ENCODE data around the gene FNDC3B.

Gene FNDC3B

GRCh38 chr3:172309059-172309458, 269.7 kb downstream of the FNDC3B start:
- no peak for DNase-seq (ENCODE audit: low read depth in 3 of 3)

DNA sequence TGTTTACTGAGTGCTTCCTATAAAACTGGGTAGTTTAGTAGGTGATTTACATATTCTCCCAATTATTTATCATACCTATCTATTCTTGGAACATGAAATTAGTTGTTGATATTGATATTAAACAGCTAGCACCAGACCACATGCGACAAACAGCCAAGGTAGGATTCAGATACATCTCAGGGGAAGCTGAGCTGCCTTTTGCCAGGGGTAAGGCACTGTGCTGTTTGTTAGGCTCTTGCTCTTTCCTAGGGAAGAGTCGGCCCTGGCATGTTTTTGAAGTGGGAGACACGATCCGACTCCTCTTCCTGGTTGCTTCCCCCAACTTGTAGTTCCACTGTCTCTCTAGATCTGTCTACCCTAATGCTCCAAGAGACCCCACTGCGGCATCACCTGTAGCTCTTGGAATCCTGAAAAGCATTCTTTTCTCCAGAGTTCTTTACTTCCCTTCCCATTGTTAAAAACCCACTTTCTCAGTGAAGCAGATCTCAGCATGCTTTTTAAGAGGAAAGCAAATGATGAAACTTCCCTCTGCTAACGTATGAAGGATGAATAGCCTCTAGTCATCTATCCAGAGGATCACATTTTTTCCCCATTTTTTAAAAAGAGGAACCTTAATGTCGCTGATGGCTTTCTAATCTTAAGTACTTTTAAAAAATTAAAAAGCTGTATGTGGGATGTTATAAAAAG, 270.5 kb downstream of the FNDC3B start:
- DNase-seq (ENCODE audit: low read depth in 3 of 3): no peak

GRCh38 chr3:172310428-172310760, 271.0 kb downstream of the FNDC3B start:
- DNase-seq (ENCODE audit: low read depth in 3 of 3): no peak

- DNase-seq (ENCODE audit: low read depth in 3 of 3): no peak
Observed at GRCh38 chr3:172311217-172311616, 271.8 kb downstream of the FNDC3B start.

DNA sequence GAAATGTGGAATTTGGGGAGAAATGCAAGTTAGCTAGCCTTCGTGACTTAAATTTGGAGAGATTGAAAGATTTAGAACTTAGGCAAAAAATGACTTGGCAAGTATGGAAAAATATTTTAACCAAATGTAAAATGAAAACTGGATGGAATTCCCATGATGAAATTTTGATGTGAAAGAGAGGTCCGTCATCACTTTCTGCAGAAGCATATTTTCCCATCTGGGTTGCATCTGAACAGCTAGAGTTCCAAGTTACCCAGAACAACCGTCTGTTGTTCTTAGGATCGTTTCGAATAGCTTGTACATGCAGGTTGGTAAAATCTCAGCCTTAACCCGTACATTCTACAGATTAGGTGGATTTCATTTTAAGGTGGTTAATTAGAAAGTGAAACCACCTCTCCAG, 272.6 kb downstream of the FNDC3B start:
- DNase-seq (ENCODE audit: low read depth in 3 of 3): no peak

GRCh38 chr3:172312711-172313110, 273.3 kb downstream of the FNDC3B start:
- DNase-seq (ENCODE audit: low read depth in 3 of 3): no peak

DNA sequence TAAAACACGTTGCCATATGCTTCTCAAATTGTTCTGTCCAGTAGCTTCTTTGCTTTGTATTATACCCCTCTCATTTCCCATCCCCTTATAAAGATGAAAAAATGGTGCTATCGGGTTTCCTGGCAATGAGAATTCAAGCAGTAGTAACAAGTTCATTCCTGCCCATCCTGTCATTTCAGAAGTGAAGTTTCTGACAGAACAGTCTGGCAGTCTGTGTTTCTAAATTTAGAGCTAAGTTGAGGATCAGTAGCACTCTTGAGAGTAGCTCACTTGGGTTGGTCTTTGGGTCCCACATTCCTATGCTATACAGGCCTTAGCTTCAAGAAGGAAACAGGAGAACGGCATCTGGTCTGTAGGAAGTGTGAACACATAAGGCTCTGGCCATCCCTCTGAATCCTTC, 274.3 kb downstream of the FNDC3B start:
- no peak for DNase-seq (ENCODE audit: low read depth in 3 of 3)

- DNase-seq (ENCODE audit: low read depth in 3 of 3): no peak
Observed at GRCh38 chr3:172314591-172315160, 275.3 kb downstream of the FNDC3B start.

DNA sequence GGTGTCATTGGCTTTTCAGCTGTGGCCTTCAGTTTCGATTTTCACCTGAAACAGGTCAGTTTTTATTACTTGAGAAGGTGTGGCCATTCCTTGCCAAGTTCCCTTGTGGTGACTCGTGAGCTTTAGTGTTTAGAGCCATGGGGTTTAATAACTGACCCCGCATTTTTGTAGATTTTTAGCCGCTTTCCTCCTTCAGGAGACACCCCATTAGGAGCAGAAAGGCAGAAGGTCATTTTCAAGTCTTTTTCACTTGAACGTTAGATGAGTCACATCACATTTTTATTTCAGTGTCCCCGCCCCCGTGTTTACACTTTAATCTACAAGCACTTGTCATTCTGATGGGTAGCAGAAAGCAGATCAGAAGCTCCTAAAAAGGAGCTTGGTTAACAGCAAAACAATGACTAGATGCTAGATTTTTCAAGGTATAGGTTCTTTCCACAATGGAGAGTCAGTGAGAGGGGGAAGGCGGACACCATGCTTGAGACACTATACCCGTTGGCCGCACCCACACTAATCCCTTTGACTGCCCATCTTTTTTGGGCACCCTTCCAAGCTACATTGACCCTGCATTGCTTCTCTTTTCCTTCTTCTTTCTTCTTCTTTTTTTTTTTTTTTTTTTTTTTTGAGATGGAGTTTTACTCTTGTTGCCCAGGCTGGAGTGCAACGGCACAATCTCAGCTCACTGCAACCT, 276.2 kb downstream of the FNDC3B start:
- no peak for DNase-seq (ENCODE audit: low read depth in 3 of 3)

DNA sequence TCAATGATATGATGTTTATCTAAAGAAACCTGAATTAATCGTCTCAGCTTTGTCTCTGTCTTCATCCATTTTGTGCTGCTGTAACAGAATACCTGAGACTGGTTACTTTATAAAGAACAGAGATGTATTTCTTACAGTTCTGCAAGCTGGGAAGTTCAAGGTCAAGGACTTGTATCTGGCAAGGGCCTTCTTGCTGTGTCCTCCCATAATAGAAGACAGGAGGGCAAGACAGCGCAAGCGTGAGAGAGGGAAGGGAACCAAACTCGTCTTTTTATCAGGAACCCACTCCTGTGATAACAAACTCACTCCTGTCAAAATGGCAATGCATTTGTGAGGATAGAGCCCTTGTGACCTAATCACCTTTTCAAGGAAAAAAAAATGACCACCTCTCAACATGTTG, 277.4 kb downstream of the FNDC3B start:
- DNase-seq (ENCODE audit: low read depth in 3 of 3): no peak

DNA sequence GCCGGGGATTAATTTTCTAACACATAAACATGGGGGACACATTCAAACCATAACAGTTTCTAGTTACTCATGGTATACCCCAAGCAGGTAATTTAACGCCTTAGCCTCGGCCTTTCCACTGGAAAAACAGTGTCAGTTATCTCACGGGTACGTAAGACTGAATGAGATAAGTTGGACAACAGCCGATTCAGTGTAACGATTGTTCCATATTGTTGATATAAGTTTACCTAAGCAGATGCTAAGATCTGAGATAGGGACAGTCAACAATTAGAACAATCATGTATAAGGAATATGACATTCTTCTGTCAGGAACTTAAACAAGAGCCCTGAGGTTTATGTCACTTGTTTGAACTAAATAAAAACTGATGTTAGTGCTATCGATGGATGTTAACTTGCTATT, 278.1 kb downstream of the FNDC3B start:
- DNase-seq (ENCODE audit: low read depth in 3 of 3): no peak

- no peak for DNase-seq (ENCODE audit: low read depth in 3 of 3)
Observed at GRCh38 chr3:172317984-172318383, 278.6 kb downstream of the FNDC3B start.

DNA sequence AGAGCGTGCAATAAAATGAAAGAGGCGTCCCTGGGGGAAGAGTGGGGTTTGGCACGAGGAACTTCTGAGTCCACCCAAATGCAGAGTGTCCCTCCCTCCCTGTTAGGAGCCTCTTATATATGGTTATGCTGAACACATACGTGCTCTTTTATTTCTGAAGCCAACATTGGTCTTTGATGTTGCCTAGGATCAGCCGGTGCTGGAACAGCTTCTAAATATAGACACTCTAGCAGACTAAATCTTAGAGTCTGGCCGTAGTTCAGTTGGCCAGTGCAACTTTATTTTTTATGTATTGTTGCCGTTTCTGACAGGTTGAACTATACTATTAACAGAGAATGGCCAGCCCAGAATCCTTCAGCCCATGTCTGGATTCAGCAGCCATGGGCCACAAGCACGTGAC, 280.2 kb downstream of the FNDC3B start:
- DNase-seq (ENCODE audit: low read depth in 3 of 3): no peak

DNA sequence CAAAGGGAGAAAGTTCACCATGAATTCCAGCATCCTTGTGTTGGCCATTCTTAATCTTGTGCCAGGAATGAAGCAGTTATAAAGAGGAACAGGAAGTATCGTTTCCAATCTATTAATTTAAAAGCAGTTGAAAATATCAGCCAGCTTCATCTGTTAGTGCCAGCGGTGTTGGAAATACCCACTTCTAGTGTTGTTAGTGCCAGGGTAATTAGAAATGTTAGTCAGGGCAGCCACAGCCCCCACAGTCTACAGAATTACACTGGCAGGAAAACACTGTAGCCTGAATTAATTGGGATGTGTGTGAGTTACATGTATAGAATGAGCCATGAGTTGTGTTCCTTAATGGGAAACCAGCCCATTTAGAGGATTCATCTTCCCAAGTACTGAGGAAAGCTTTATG, 281.1 kb downstream of the FNDC3B start:
- no peak for DNase-seq (ENCODE audit: low read depth in 3 of 3)

- no peak for DNase-seq (ENCODE audit: low read depth in 3 of 3)
Observed at GRCh38 chr3:172321035-172321434, 281.7 kb downstream of the FNDC3B start.

DNA sequence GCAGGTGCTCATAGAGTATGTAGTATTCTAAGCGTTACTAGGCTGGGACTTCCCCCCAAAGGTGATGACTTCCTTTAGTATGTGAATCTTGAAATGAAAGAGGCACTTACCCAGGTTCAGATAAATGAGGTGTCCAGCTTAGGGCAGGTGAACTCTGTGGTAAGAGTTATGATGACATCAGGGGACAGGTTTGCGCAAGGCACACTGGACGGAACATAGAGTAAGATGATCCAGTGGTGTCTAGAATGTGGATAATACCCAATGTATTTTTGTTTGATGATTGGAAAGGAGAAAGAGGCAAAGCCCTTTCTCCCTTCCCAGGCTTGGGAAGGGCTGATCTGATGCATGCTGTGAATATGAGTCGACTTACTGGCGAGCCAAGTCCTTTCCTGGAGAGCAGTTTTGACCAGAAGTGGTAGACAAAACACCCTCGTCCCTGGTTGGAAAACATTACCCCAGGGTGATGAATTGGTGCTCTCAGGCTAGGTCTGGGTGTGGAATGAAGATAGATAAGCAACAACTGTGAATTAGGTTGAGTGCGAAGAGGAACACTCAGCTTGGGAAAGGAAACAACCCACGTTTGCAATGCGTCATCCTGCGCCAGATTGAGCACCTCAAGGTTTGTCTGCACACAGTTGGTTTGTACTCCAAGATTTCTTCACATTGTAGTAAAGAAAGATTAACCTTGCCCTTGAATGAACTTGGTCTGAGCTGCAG, 284.7 kb downstream of the FNDC3B start:
- DNase-seq (ENCODE audit: low read depth in 3 of 3): peak in 2 of 3 donors; percentile 8 to 25

- no peak for DNase-seq (ENCODE audit: low read depth in 3 of 3)
Observed at GRCh38 chr3:172324611-172325203, 285.3 kb downstream of the FNDC3B start.

DNA sequence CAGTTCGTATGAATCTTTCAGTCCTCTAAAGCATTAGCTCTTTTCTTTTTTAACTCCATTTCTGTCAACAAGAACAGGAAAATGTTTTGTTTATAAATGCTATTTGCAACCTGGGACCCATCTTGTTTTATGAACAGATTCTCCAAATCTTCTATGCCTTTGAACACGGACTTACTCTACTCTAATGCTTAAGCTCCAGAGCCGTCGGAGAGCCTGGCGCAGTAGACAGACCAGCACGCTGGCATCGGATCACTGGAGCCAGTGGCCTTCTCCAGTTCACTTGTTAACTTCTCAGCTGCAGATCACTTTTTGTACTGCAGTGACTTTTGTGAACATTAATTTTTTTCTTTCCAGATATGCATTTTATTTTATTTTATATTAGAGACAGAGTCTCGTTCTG, 286.1 kb downstream of the FNDC3B start:
- DNase-seq (ENCODE audit: low read depth in 3 of 3): no peak

GRCh38 chr3:172326993-172327392, 287.6 kb downstream of the FNDC3B start:
- no peak for DNase-seq (ENCODE audit: low read depth in 3 of 3)

- no peak for DNase-seq (ENCODE audit: low read depth in 3 of 3)
Observed at GRCh38 chr3:172328282-172328681, 288.9 kb downstream of the FNDC3B start.

GRCh38 chr3:172329070-172329469, 289.7 kb downstream of the FNDC3B start:
- DNase-seq (ENCODE audit: low read depth in 3 of 3): no peak

GRCh38 chr3:172330413-172330812, 291.0 kb downstream of the FNDC3B start:
- DNase-seq (ENCODE audit: low read depth in 3 of 3): no peak

Measured in stimulated activated CD4-positive, alpha-beta T cell treated with anti-CD3 and anti-CD28 coated beads, TNF-alpha, amount 100 ng/mL, for 48 hours (primary cell).